Measurements from ENCODE around the gene MLYCD.

DNA sequence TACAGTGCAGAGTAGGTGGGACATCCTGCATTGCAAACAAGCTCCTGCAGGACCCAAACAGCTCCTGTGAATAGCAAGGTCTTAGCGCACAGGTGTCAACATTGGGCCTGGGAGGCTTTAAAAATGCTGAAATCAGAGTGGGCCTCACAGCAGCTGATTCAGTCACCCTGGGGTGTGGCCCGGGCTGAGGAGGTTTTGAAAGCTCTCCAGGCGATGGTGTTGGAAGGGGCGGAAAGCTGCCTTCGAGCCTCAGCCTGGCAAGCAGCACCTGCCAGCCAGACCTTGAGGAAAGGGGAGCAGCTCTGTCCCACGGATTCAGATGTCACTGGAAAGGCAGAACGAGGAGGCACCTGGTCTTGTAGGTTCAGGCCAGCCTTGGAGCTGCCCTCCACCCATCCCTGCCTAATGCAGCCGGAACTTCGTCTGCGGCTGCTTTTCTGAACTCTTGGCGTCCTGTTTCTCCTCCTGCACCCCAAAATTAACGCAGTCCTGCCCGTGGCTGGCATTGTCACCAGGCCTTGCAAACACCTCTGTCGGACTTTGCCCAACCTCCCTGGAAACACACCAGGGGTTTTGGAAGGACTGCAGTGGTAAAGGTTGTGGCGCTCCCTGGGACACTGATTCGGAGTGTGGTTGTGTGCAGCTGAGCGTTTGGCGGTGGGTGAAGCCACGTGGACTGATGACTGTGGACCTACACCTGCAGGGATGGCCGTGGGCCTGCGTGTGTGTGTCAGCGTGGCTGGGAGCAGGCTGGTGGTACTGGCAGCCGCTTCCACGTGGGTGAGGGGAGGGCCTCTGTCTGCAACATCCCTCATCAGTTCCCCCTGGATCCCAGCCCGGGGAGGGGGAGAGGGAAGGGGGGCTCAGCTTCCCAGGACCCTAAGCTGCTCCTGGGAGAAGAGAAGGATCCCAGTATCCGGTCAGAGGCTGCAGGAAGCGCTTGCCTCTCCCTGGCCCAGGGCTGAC is 72.5 kb downstream of the MLYCD start:
- TF ChIP-seq, protein P1, sequence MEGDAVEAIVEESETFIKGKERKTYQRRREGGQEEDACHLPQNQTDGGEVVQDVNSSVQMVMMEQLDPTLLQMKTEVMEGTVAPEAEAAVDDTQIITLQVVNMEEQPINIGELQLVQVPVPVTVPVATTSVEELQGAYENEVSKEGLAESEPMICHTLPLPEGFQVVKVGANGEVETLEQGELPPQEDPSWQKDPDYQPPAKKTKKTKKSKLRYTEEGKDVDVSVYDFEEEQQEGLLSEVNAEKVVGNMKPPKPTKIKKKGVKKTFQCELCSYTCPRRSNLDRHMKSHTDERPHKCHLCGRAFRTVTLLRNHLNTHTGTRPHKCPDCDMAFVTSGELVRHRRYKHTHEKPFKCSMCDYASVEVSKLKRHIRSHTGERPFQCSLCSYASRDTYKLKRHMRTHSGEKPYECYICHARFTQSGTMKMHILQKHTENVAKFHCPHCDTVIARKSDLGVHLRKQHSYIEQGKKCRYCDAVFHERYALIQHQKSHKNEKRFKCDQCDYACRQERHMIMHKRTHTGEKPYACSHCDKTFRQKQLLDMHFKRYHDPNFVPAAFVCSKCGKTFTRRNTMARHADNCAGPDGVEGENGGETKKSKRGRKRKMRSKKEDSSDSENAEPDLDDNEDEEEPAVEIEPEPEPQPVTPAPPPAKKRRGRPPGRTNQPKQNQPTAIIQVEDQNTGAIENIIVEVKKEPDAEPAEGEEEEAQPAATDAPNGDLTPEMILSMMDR (IDR thresholded peaks at IDR 0.05) = no peak
- TF ChIP-seq POLR2A (IDR thresholded peaks at IDR 0.05; ENCODE audit: low read depth) (no peak), EP300 (IDR thresholded peaks at IDR 0.05) (no peak)

All from esophagus muscularis mucosa (tissue), 4 donors.